GM20431 (cell line): ENCODE results near the gene HECW1.
"Not testable (repeated sequence)": the region's sequence is repeated elsewhere in the genome, so short reads cannot be mapped to it uniquely, and the experiment has no call there.

Source experiments
- in situ Hi-C: fragments of 300-500 bp; cut with MseI, MboI; formaldehyde crosslinking; loops from one replicate; pipeline ENCODE4 v1.15.0; 2020; ENCODE audit warnings: low sequenced_read_pairs; ENCODE audit not compliant: unreplicated experiment

Gene HECW1

GRCh38 chr7:43482679-43483252, 370.3 kb downstream of the HECW1 start:
- in situ Hi-C loops = no loop called here

DNA sequence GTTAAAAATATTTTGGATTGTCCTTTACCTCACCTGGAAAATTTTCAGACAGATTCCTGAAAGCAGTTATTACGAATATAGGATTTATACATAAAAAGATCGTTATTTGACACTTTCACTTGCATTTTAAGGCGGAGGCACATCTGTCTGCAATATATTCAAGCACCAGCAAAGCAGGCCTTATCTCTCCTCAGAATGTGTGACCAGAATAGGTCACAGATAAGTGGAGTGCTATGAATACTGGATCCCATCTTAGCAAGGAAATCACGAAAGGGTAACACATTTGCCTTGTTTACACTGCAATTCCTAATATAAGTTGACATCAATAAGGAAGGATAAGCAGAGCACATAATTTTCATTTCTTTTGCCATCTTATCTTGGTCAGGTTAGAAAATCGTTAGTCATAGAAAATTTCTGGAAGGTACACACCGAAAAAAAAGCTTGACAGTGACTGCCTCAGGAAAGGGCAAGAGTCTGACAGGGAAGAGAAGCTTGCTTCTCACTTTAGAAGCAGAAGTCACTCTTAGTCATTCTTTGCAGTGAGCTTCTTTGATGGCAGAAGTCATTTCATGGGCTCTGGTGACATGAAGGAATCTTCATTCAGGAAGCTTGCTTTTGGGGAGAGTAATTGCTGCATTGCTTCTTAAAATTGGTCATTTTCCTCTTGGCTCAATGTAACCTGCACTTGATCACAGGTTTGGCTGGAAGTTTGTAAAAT, 372.4 kb downstream of the HECW1 start:
- in situ Hi-C loops = no loop called here

DNA sequence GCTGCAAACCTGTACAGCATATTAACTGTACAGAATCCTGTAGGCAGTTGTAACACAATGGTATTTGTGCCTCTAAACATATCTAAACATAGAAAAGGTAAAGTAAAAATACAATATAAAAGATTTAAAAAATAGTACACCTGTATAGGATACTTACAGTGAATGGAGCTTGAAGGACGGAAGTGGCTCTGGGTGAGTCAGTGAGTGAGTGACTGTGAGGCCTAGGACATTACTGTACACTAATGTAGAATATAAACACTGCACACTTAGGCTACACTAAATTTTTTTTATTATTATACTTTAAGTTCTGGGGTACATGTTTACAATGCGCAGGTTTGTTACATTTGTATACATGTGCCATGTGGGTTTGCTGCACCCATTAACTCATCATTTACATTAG, 373.1 kb downstream of the HECW1 start:
- in situ Hi-C loops = no loop called here

GRCh38 chr7:43486008-43486407, 373.6 kb downstream of the HECW1 start:
- in situ Hi-C loops = not testable (repeated sequence)

DNA sequence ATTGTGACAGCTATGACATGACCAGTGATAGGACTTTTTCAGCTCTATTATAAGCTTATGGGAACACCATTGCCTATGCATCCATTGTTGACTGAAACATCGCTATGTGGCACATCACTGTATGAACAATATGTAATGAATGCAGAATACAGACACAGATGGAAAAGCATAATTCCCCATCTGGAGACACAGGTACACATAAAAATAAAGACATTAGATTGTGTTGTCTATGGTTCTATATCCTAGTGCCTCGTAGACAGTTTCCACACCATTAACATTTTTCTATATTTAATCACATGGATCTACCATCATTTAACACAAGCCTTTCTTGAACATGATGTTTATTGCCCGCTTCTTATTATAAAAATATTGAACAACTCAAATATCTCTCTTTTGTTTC, 374.2 kb downstream of the HECW1 start:
- in situ Hi-C loops = no loop called here

DNA sequence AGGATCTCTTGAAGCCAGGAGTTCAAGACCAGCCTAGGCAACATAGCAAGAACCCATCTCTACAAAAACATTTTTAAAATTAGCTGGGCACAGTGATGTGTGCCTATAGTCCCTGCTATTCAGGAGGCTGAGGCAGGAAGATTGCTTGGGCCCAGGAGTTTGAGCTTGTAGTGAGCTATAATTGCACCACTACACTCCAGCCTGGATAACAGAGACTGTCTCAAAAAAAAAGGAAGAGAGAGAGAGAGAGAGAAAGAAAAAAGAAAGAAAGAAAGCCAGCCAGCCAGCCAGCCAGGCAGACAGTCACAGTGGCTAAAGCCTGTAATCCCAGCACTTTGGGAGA, 375.3 kb downstream of the HECW1 start:
- in situ Hi-C loops = no loop called here

DNA sequence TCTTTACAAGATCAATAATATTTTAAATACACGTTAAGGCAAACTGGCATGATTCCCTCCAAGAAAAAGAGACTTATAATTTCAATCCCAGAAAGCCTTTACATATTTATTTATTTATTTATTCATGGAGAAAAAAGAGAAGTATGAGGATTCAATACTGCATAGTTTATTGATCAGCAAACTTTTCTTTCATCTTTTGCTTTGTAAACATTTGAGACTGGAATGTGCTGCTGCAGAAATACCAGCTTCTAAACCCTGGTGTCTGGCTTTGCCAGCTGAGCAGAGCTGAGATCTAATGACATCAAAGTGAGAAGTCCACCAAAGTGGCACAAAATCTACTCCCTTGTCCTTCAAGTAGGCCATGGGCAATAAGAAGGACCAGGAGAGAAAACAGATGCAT, 376.8 kb downstream of the HECW1 start:
- in situ Hi-C loops = no loop called here

DNA sequence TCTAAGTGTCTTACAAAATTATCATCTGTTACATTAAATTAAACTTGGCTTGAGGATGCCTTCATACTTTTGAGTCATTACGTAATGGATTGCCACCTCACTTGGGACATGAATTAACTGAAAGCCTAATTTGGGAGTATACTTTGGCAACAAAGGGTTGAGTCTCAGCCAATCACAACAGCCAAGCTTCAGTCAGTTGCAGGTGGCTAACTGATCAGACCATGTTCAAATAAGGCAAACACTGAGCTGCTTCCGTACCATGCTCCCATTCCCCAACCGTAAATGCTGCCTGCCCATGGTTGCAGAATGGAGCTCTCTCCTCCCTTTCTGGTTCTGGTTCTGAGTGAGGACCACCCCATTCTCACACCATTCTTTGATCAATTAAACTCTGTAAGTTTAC, 377.6 kb downstream of the HECW1 start:
- in situ Hi-C loops = no loop called here

DNA sequence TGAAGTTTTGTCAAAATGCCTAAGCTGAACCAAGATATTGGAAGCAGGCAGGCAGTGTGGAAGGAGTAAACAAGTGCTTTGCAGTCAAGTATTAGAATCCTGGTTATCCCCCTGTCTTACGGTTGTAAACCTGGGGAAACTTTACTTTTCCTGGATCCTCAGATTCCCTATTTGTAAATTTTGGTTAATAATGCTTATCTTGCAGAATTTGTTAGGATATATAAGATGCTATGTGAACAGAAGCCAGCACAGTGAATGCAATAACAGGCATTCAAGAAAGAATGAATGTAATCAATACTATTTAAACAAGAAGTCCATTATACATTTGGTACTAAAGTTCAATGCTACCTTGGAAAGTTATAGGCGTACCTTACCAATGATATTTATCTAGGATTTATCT, 378.7 kb downstream of the HECW1 start:
- in situ Hi-C loops = no loop called here

- in situ Hi-C loops = no loop called here
Observed at GRCh38 chr7:43491984-43492383, 379.5 kb downstream of the HECW1 start.

DNA sequence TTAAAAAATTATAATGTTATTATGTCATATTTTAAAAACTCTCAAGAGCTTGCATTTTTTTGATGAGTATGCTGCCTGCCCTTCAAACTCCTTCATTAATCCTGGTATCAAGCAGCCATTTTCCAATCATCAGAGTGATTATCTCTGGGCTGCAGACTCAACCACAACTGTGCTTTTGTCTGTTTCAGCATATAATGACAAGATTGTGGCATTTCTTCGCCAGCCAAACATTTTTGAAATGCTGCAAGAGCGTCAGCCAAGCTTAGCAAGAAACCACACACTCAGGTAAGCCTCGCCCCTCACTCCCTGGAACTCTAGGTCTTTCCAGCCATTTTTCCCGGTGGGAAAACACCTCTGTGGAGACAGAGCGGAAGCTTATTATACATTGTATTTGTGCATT, 380.4 kb downstream of the HECW1 start:
- in situ Hi-C loops = no loop called here

GRCh38 chr7:43495572-43495971, 383.1 kb downstream of the HECW1 start:
- in situ Hi-C loops = no loop called here

GRCh38 chr7:43496596-43496995, 384.1 kb downstream of the HECW1 start:
- in situ Hi-C loops = no loop called here

- in situ Hi-C loops = no loop called here
Observed at GRCh38 chr7:43501870-43502269, 389.4 kb downstream of the HECW1 start.

GRCh38 chr7:43502941-43503340, 390.5 kb downstream of the HECW1 start:
- in situ Hi-C loops = no loop called here

DNA sequence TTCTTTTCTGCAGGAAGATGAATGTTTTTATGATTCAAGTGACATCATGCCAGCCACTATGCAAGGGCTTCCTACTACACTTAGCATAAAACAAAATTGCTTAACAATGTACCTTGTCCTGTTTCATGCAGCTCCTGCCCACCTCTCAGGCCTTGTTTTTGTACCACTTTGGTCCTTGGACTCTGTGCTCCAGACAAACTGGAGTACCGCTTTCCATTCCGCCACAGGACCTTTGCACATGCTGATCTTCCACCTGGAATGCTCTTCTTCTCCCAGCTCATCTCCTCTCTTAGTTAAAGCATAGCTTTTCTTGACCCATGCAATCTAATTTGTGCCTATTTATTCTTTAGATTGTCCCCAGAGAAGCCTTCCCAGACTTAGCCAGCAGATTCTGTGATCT, 393.0 kb downstream of the HECW1 start:
- in situ Hi-C loops = no loop called here

DNA sequence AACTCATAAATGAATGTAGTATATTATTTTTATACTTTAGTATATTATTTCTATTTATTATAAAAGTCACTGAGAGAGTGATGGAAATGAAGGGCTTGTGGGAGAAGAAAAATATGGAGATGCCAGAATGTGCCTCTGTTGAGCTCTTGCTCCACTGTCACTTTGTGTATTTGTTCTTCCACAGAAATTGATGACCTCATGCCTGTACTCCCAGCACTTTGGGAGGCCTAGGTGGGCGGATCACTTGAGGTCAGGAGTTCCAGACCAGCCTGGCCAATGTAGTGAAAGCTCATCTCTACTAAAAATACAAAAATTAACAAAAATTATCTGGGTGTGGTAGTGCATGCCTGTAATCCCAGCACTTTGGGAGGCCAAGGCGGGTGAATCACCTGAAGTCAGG, 394.0 kb downstream of the HECW1 start:
- in situ Hi-C loops = no loop called here

GRCh38 chr7:43508461-43508860, 396.0 kb downstream of the HECW1 start:
- in situ Hi-C loops = no loop called here

- in situ Hi-C loops = no loop called here
Observed at GRCh38 chr7:43509906-43510305, 397.5 kb downstream of the HECW1 start.

- in situ Hi-C loops = no loop called here
Observed at GRCh38 chr7:43511029-43511428, 398.6 kb downstream of the HECW1 start.

DNA sequence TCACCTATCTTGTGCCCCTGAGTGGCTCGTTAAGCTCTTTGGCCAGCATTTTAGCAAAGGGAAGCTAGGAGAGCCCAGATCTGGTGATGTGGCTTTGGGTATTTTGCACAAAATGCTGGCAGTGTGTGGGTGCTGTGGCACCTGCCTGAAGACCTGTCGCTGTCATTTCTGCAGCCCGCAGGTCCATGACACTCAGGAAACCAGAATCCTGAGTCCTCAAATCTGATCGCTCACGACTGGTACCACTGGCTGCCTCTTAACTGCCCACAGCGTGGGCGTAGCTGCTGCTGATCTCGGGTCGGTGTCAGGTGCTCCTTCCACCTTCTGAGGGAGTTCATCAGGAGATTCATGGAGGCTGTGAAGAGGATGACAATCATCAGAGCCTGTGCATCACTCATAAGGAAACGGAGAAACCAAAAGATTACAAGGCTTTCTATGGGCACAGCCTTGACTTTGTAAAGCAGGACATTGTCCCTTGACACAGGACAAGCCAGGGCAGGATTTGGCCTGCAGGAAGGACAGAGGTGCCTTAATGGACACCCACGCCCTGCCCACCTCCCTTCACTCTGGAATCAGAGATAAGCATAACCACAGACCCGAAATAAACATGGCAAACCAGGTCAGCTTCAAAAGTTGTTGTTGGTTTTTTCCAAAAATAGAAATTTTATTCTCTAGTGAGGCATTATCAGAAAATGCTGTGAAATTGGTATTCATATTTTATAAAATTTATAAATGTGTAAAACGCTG, 399.5 kb downstream of the HECW1 start:
- in situ Hi-C loops = no loop called here

DNA sequence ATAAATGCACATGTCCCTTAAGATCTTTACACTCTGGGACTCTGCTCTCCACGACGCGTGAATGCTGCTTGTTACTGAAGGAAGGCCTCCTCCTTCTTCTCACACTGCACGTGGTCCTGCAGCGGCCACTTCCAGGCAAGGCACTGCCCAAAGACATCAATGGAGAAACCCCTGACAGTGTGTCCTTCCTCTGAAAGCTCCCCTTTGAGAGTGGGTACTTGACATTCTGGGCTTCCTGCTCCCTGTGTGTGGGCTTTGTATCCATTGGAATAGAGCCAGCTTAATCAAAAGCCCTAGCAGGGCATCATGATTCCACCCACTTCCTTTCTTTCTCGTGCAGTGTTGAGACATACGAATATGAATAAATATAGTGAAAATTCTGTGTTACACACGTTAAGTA, 400.8 kb downstream of the HECW1 start:
- in situ Hi-C loops = no loop called here
